Stimulated activated CD8-positive, alpha-beta memory T cell treated with anti-CD3 and anti-CD28 coated beads, Interleukin-7, amount 100 ng/mL, for 4 hours (primary cell): ENCODE results near the gene MIF4GD.
"Not testable (repeated sequence)": the region's sequence is repeated elsewhere in the genome, so short reads cannot be mapped to it uniquely, and the experiment has no call there.

ENCODE experiments used
- DNase-seq, 2 donors: peaks; one replicate each; pipeline ENCODE4 v3.0.0-alpha.2; 2020; ENCODE audit warnings: low read depth in 2 of 2

MIF4GD gene

GRCh38 chr17:75260641-75261335 is 10.2 kb downstream of the MIF4GD start:
- DNase-seq, result peak; percentile 35 to 54

DNA sequence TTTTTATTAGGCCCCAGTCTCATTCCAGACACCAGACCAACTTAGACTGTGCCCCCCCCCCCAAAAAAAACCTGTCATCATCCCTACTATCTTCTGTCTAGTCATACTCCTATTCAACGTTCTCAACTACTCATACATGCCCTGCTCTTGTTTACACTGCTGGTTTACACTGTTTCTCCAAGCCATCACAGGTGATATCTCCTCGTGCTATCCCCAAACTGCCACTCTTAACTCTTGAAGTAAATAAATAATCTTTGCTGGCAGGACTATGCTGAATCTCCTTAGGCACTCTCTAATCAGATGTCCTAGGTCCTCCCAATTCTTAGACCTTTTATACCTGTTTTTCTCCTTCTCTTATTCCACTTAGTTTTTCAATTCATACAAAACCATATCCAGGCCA is 13.8 kb downstream of the MIF4GD start:
- DNase-seq, result not testable (repeated sequence)

DNA sequence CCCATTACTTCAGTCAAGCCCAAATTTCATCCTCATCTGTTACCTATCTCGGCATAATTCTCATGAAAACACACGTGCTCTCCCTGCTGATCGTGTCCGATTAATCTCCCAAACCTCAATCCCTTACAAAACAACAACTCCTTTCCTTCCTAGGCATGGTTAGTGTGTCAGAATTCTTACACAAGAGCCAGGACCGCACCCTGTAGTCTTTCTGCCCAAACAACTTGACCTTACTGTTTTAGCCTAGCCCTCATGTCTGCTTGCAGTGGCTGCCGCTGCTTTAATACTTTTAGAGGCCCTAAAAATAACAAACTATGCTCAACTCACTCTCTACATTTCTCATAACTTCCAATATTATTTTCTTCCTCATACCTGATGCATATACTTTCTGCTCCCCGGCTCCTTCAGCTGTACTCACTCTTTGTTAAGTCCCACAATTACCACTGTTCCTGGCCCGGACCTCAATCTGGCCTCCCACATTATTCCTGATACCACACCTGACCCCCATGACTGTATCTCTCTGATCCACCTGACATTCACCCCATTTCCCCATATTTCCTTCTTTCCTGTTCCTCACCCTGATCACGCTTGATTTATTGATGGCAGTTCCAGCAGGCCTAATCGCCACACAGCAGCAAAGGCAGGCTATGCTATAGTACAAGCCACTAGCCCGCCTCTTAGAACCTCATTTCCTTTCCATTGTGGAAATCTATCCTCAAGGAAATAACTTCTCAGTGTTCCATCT is 14.9 kb downstream of the MIF4GD start:
- not testable (repeated sequence) for DNase-seq

DNA sequence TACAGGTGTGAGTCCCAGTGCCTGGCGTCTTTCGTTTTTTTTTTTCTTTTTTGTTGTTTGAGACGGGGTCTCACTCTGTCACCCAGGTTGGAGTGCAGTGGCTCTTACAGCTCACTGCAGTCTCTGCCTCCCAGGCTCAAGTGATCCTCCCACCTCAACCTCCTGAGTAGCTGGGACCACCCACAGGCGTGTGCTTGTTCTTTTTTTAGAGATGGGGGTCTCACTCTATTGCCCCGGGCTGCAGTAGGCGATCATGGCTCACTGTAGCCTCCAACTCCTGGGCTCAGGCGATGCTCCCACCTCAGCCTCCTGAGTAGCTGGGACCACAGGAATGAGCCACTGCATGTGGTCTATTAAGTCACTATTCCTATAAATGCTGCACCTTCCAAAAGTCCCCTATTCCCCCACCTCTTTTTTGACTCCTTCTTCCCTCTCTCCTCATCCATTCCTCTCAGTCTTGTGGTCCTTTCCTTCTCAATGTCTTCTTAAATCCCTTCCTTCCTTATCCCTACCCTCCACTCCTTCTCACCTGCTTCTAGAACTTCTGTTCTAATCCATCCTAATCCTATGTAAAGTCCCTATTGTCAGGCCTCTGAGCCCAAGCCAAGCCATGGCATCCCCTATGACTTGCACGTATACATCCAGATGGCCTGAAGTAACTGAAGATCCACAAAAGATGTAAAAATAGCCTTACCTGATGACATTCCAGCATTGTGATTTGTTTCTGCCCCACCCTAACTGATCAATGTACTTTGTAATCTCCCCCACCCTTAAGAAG is 18.8 kb downstream of the MIF4GD start:
- no peak for DNase-seq

DNA sequence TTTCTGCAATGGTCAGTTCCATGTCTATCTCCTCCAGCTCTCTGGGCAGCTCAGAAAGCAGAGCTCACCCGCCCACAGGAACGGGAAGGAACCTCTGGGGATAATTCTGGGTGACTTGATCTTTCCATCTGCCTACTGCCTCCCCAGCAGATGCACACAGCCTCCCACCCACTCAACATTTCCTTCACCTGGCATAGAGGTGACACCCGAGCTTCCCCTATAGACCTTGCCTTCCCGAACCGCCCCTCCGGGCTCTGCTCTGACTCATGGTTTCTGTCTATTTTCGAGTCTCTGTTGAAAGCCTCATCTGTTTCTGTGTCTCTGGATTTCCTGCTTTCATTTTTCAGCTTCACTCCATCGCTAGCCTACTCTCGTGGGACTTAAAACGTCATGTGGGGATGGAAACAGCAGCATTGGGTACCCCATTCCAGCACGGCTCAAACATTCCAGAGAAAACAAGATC is 21.0 kb downstream of the MIF4GD start:
- DNase-seq, result peak; percentile 80 to 89

- no peak for DNase-seq
Measured at GRCh38 chr17:75249564-75249963, 21.5 kb downstream of the MIF4GD start.

DNA sequence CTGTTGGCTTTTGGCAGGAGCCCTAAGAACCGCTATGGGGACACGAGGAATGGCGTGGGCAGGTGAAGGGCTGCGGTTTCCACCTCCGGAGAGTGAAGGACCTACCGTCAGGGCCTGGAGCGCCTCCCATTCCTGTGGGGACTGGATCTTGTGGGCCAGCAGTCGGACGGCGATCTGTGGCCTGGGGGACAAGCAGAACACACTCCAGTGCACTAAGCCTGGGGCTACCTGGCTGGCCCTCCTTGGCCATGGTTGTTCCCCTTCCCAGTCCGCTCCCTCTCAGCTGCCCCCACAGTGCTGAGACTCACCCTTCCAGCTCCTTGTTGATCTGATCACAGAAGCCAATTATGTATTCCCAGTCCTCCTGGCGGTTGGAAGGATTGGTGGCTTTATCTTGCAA is 24.6 kb downstream of the MIF4GD start:
- no peak for DNase-seq

DNA sequence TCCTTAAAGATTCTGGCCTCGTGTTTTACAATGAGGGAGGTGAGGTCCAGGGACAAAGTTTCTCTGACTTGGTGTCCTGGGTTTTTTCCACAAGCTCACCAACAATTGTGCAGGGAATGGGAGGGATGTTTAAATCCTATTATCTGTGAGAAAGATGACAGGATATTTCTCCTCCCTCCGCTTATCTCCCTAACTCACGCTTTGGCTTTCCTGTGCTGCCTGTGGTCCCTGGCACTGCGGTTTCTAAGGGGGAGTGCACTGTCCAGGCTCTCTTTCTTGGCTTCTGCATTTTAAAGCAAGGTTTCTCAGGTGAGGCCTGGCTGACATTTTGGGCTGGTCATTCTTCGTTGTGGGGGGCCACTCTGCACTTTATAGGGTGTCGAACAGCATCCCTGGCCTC is 26.0 kb downstream of the MIF4GD start:
- no peak for DNase-seq

DNA sequence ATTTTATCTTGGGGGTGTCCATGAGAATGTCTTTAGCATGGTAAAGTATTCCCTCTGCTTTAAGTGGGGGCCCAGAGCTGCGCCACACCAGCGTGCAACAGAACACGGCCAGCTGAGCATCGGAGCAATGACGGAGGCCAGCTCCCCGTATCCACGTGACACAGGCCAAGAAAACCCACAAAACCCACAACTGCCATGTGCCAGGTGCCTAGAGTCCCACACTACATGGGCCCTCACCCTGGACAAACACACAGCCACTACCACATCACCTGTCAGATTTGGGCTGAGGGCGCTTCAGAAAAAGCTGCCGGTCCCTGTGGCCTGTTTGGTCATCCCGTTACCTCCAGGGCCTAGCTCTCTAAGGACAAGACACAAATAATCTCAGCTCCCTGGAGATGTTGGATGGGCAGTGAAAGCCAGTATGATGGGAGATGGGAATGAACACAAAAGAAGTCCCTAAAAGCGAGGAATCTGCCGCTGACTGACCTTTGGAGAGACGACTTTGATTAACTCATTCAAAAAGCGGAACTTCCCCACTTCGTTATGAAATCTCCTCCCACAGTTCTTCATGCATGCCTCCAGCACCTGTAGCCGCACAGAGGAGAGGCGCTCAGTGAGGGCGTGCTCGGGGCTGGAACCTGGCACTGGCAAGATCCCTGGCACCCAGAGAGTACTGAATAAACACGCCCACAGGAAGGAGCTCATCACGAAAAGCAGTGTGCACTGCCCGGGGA is 26.7 kb downstream of the MIF4GD start:
- no peak for DNase-seq

DNA sequence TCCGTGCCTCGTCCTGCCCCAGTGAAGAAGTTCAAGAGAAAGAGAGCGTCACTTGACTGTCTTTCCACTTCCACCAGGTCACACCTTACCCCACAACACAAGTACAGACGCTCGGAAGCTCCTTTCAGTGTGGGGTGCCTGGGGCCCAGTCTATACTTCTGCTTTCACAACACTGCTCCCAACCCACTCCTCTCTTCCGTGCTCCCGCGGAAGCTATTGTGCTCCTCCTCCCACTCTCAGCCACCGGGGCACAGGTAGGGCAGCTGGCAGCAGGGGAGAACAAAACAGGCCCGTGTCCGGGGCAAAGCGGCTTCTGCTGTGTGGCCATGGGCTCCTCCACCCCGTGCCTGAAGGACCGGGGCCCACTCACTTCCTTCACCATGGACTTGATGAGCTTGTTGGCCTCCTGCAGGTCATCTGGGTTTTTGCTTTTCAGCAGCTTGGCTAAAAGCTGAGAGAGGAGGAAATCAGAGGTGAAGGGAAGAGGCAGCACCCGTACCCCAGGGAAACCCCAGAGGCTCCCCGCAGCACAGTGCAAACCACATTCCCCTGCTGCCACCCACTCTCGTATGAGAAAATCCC is 28.5 kb downstream of the MIF4GD start:
- DNase-seq, result peak in 1 of 2 donors; percentile 8

GRCh38 chr17:75241996-75242460 is 29.0 kb downstream of the MIF4GD start:
- DNase-seq, result no peak

GRCh38 chr17:75241502-75241901 is 29.5 kb downstream of the MIF4GD start:
- DNase-seq, result no peak

GRCh38 chr17:75241143-75241430 is 29.9 kb downstream of the MIF4GD start:
- DNase-seq, result no peak

DNA sequence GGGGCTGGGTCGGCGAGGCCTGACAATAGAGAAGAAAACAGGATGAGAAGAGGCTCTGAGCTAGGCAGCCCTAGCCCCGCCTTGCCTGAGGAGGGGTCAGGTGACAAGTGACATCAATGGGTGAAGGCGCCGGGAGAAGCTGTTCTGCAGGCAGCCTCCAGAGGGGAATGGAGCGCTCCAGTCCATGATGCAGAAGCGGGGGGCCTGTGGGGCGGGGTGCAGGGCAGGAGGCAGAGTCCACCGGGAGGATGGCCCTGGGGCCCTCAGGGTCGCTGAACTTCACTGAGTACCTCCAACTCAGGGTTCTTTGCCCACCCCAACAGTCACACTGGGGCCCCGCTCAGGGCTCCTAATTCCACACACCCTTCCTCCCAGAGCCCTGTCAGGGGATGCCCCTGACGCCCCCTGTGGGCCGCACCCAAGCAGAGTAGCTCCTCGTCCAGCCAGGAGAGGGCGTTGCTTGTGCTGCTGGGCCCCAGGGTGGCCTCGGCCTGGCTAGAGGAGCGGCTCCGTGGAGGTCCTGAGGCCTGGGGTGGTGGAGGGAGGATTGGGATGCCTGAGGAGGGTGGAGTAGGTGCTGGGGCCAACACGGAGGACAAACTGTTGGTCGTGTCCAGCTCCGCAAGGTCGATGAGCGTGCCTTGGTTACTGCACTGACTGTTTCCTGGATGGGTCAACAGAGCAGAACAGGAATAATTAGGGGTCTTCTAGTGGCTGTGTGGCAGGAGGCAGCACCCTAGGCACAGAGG is 30.5 kb downstream of the MIF4GD start:
- peak in 1 of 2 donors; percentile 12 for DNase-seq

- no peak for DNase-seq
Measured at GRCh38 chr17:75239778-75240393, 31.1 kb downstream of the MIF4GD start.

GRCh38 chr17:75239214-75239613 is 31.8 kb downstream of the MIF4GD start:
- DNase-seq, result no peak

- peak; percentile 38 to 48 for DNase-seq
Measured at GRCh38 chr17:75238684-75239191, 32.3 kb downstream of the MIF4GD start.

DNA sequence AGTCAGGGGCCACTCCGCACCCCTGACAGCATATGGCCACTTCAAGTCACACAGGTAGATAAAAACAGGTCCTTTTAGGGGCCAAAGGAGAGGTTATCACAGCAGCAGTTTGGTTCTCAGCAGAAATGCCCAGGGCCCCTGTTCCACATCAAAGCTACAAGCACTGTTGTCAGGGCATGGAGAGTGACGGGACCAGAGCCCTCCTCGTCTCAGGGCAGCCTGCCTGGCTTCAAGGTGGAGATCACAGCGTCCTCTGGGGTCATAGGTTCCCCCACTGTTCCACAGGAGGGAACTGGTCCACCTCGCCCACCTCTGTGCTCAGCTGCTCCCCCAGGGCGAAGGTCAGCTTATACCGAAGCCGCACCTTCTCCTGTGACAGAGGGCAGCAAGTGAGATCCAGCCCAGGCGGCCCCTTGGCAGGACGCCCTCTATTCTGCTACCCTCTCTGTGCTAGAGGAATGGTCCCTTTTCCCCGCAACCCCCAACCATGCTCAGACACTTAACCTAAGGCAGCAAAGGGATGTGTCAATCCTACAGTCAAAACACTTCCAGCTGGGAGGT is 32.9 kb downstream of the MIF4GD start:
- DNase-seq, result no peak

- no peak for DNase-seq
Measured at GRCh38 chr17:75237100-75238014, 33.7 kb downstream of the MIF4GD start.
